SW 1271 (cell line): ENCODE measurements around the gene GALNT14.
A peak's percentile ranks its signal among the peaks of the same experiment; 100 is the strongest.

Experiments used
- DNase-seq, 2 experiments: peaks; one replicate each; lab custom pipeline; 2025; lab: John Stamatoyannopoulos, UW

GALNT14 gene

DNA sequence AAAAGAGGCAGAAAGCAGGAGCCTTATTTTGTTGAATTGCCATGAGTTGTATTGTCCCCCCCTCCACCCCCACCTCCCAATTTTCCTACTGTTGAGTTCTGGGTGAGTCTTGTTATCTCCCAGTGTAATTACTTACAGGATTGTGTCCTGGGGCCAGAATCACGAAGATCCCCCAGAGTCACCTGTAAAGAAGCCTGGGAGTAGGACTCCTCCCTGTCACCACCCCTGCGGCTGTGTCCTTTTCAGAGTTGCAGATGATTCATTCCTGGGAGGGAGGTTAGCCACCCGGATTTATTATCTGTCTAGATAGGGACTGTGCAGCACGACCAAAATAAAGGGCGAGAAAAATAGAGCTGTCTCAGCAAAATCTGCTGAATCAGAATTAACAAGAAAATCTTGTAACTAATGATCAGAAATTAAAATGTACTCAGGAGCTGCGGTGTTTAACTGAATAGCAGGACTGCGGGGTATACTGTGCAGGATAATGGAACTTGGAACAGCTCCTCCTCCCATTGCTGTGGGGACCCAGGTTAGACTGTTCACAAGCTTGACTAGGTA lies 249.3 kb downstream of the GALNT14 start:
- DNase-seq: no peak

- DNase-seq: no peak
Measured at GRCh38 chr2:30886080-30886479, 252.2 kb downstream of the GALNT14 start.

GRCh38 chr2:30883822-30884221 lies 254.4 kb downstream of the GALNT14 start:
- no peak for DNase-seq

DNA sequence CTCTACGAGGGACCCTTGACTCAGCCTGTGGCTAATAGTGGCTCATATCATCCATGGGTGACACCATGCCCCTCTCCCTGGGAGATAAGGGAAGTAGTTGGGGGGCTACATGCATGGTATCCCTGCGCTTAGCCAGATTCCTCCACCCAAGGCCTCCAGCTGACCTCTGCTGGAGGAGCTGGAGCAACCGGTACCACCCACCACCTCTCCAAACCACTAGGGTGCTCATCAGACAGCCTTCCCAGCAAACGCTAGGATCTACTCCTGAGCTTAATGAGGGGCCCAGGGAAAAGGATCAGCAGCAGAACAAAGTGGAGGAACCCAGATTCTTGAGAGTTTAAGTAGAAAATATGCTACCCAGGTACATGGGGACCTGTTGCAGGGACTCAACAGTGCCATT lies 255.1 kb downstream of the GALNT14 start:
- no peak for DNase-seq

DNA sequence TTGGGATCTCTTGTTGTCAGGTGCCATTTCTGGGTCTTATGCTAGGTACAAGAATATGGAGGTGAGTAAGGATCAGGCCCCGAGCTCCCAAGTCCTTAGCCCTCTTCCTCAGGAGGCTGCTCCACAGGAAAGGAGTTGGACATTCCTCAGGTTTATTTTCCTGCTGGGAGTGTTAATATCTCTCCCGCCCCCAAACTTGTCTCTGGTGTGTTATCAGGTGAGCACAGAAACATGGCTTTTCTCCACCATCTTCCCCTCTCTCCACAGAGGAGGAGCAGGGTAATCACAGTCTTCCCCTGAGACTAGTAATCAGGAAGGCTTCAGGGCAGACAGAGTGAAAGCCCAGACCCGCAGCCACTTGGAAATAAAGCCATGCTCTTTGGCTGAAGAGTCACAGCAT lies 257.7 kb downstream of the GALNT14 start:
- no peak for DNase-seq

DNA sequence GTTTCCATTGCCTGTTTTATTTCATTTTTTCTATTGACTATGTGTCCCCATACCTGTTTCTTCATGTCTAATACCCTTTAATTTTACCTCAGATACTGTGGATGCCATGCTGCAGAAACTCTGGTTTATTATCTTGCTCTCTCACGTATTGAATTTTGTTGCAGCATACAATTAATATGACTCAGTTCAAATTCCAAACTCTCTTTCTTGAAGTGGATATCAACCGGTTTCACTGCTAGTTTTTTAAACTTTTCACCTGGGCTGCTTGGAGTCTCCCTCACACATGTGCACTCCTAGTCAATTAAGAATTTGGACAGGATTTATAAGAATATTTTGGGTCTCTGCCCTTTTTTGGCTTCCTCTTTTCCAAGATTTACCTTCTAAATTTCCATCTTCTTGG lies 260.4 kb downstream of the GALNT14 start:
- DNase-seq: no peak

- DNase-seq: no peak
Measured at GRCh38 chr2:30872797-30873196, 265.4 kb downstream of the GALNT14 start.

DNA sequence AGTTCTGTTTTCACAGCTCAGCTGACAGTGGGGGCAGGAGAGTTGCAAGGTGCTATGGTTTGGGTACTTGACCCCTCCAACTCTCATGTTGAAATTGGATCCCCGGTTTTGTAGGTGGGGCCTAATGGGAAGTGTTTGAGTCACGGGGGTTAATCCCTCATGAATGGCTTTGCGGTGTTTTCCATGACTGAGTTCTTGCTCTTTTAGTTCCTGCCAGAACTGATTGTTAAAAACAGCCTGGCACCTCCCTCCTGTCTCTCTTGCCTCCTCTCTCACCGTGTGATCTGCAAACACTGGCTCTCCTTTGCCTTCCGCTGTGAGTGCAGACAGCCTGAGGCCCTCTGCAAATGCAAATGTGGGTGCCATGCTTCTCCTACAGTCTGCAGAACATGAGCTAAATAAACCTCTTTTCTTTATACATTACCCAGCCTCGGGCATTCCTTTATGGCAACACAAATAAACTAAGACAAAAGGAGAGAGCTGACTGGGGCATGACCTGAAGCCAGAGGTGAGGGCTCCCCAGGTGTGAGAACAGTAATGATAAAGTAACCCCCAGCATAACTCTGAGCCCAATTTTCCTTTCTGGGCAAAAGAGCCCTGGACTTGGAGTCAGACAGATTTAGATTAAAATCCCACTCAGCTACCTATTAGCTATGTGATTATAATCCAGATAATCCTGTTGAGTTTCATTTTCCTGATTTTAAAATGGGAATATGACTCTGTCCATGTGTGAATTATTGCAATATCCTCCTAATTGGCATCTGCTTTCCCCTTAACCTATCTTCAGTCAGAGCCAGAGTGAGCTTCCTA lies 266.1 kb downstream of the GALNT14 start:
- no peak for DNase-seq

DNA sequence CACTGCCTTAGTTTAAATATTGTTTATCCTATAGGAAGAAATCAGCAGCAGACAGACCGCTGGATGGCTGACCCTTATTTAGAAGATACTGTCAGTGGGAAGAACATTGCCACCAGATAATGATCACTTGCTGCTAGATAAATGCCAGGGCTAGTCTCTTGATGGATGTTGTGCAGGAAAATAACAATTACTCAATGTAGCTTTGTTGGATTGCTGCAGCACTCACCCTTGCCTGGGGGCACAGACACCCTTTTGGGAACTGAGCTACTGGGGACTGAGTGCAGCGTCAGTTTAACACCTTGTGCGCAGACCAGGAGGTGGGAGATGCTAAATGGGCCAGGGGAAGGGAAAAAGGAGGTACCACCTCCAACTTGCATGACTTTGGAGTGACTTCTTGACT lies 266.8 kb downstream of the GALNT14 start:
- no peak for DNase-seq

GRCh38 chr2:30869988-30870387 lies 268.3 kb downstream of the GALNT14 start:
- peak in 1 of 2 experiments; percentile 9 for DNase-seq

GRCh38 chr2:30867385-30867784 lies 270.9 kb downstream of the GALNT14 start:
- DNase-seq: no peak

GRCh38 chr2:30866974-30867373 lies 271.3 kb downstream of the GALNT14 start:
- no peak for DNase-seq

DNA sequence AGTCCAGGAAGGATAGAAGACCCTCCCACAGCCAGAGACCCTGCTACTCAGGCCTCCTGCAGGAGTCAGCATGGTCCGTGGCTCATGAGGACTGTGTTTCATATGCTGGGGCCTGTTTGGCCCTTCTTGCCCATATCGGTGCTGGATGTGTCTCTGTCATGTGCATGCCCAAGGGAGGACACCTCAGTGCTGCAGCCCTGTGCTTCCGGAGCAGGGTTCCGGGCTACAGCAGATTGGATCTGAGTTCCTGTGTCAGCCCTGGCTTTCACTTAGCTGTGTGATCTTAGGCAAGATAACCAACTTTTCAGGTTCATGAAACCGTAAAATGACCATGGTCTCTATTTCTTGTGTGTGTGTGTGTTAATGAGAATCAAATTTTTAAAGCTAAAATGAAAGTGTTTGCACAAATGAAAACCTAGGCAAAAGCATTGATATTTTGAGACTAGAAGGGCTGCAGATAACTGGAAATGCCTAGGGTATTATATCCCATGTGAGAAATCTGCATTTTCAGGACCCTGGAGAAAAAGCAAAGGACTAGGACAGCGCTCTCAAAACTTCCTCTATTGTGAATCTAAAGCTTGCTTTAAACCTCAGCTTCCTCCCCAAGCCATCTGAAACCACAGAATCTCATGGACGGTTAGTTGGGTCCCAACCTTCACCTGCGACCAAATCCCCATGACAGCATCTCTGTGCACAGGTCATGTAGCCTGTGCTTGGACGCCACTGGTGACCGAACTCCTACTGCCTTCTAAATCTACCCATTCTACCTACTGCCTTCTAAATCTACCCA lies 272.2 kb downstream of the GALNT14 start:
- DNase-seq: no peak

- DNase-seq: no peak
Measured at GRCh38 chr2:30865243-30865642, 273.0 kb downstream of the GALNT14 start.

GRCh38 chr2:30862054-30862651 lies 276.1 kb downstream of the GALNT14 start:
- DNase-seq: peak; percentile 41 to 84

DNA sequence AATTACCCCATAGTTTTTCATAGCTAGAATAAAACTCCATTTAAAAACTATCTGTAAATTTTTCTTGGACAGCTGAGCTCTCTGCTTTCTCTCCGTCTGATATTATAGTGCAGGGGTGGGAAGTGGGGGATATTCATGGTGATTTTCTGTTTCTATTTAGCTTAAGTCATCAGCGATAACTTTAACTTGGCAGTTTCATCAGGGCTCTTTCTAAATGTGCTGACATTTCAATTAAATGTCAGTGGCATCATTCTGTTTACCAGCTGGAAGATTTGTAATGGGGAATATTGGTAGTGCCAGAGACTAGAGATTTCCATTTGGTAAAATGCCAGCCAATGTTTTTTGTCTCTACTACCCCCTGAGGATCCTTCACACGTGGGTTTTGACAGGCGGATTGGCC lies 277.5 kb downstream of the GALNT14 start:
- no peak for DNase-seq
